K562 treated with DMSO at 1 percent for 4 hours (cell line): ENCODE data around the gene SUFU. TPM values are rescaled to one million over a fixed set of nuclear protein-coding genes. Genes with fewer than 3 reads are reported as not detected.

Experiments
- total RNA-seq: library from RNA; unstranded; fragments of 300-600 nt; gene quantifications from 2 replicates; pipeline ENCODE4 v1.2.3, GENCODE V29; 2022; ENCODE audit not compliant: insufficient read depth

The SUFU gene
- 8.2 and 9.7 TPM in 2 replicates for total RNA-seq

DNA sequence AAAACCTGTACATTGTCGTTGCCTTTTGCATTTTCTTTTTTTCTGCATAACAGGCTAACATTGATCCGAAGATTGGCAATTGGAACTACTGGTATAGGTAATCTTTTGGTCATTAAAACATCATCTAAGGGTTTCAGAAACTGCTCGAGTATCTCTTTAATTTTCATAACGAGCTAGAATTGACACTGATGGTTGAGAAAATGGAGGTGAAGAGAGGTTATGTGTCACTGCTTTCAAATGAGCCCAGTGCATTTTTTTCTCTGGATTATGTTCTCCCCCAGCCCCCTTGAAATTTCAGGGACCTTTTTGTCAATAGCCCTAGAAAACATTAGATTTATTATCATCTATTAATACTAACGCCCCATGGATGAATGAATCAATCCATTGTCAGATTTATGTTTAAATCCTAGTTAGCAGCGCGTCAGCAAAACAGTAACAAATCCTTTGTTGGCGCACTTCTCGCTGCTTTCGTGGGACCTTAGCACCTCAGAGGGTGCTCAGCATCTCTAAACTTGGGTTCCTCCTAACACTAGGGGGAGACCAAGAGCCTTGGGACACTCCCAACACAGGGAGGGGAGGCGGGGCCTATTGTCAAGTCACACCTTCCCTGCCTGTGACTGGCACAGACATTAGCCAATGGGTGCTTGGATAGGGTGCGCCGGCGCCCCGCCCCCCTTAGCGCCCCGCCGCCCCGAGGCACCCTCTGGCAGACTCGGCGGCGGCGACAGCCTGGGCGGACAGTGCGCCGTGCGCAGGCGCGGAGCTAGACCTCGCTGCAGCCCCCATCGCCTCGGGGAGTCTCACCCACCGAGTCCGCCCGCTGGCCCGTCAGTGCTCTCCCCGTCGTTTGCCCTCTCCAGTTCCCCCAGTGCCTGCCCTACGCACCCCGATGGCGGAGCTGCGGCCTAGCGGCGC, at the start of gene SUFU:
Gene SUFU, plus strand, starts transcription at position 709 of the 915 bp plus-strand sequence. Its CDS starts 181 bp downstream, at position 890.

DNA sequence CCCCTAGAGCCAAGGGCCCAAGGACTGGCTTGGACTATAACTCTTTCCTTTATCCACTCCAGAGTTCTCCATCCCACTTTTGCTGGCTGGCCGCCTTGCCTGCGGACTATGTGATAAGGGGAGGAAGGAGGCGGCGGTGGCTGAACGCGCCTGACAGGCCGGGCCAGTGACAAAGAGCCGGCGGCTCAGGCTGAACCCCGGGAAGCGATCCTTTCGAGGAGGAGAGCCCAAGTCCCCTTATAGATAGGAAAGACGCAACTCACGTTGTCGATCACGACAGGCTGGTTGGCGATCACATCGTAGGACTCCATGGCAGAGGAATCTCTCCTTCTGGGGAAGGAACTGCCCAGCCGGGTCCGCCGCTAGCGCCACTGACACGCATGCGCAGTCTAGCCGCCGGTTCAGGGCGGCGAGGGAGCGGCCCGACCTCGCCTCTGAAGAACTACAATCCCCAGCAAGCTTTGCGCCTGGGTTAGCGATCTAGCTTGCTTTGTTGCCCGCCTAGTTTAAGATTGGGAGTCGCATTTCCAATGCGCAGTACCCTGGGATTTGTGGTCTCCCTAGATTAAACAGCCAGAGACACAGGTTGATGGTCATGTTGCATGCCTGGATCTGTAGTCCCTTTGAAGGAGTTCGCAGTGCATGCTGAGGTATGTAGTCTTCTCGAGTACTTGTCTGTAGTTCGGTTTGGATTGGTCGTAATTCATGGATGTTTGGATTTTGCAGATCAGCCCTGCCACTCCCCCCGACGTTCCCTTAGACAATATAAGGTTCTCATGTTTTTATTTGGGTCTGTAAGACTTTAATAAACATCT, 1.2 kb upstream of the SUFU start, which contains the start of gene ACTR1A:
Gene ACTR1A, minus strand, starts transcription at position 376 of the 815 bp plus-strand sequence. Its CDS starts 65 bp downstream, at position 311.

DNA sequence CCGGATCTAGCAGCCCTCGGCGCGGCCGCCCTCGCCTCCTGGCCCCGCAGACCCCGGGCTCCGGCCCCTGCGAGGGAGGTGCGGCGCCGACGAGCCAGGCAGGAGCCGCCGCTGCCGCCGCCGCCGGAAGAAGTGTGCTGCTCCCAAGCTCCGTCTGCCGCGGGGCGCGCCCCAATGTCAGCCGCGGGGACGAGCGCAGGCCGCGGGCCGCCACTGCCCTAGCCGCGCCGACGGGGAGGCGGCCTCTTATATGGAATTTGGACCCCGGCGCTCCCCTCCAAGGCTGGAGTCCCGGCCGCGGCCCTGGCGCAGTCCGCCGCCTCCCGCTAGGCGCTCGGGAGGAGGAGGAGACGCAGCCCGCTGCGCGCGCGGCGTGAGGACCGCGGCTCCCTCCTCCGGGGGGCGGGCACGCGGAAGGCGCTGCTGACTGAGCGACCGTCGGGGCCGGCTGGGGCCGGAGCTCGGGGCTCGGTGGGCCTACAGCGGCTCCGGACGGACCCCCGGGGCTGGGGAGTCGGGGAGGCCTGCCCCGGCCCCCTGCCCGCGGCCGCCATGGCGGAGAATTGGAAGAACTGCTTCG, 140.4 kb downstream of the SUFU start, which contains the start of gene TRIM8:
Gene TRIM8, plus strand, starts transcription at position 414 of the 580 bp plus-strand sequence. Its CDS starts 139 bp downstream, at position 553.

Other genes starting within 250 kb of the SUFU start
- gene NFKB2, start 108.3 kb upstream of the SUFU start, total RNA-seq = 29.1 and 31.6 TPM in 2 replicates
- 0.97 TPM in 1 of 2 replicates, not detected in the other for gene PSD, start 85.2 kb upstream of the SUFU start, total RNA-seq
- 21.7 and 23.8 TPM in 2 replicates for gene FBXL15, start 83.1 kb upstream of the SUFU start, total RNA-seq
- 35.2 and 40.7 TPM in 2 replicates for gene CUEDC2, start 71.4 kb upstream of the SUFU start, total RNA-seq
- gene C10orf95, start 52.4 kb upstream of the SUFU start, total RNA-seq = 1.2 and 2.7 TPM in 2 replicates
- gene ACTR1A, start 1.3 kb upstream of the SUFU start, total RNA-seq = 38.2 and 39.1 TPM in 2 replicates
- 16.8 and 18.5 TPM in 2 replicates for gene TRIM8, start 140.5 kb downstream of the SUFU start, total RNA-seq
- gene ARL3, start 210.4 kb downstream of the SUFU start, total RNA-seq = 3.8 and 4.1 TPM in 2 replicates
- gene SFXN2, start 210.7 kb downstream of the SUFU start, total RNA-seq = 2.2 and 3.3 TPM in 2 replicates
- gene WBP1L, start 240.0 kb downstream of the SUFU start, total RNA-seq = 19.5 and 21.1 TPM in 2 replicates